ENCODE data around the gene TMEM170A.
"Not testable (repeated sequence)": the region's sequence is repeated elsewhere in the genome, so short reads cannot be mapped to it uniquely, and the experiment has no call there.

The TMEM170A gene

DNA sequence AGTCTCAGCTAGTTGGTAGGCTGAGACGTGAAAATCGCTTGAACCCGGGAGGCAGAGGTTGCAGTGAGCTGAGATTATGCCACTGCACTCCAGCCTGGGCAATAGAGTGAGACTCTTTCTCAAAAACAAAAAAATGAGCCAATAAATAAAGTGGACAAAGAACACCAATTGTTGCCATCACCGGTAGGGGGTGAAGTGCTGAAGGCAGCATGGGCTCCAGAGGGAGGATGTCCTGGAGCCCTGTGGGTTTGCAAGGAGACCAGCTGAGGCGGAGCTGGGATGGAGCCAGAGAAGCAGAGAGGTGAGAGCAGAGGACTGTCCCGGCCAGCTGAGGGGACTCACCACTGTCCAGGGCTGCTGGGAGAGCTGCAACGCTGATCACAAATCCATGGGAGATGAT, 17.0 kb upstream of the TMEM170A start:
- no peak for DNase-seq (ENCODE audit: low read depth, low spot score)

GRCh38 chr16:75479421-75479990, 15.0 kb upstream of the TMEM170A start:
- DNase-seq (ENCODE audit: low read depth, low spot score) = no peak

- DNase-seq (ENCODE audit: low read depth, low spot score) = no peak
These were observed 14.2 kb upstream of the TMEM170A start for GRCh38 chr16:75478480-75479345.

DNA sequence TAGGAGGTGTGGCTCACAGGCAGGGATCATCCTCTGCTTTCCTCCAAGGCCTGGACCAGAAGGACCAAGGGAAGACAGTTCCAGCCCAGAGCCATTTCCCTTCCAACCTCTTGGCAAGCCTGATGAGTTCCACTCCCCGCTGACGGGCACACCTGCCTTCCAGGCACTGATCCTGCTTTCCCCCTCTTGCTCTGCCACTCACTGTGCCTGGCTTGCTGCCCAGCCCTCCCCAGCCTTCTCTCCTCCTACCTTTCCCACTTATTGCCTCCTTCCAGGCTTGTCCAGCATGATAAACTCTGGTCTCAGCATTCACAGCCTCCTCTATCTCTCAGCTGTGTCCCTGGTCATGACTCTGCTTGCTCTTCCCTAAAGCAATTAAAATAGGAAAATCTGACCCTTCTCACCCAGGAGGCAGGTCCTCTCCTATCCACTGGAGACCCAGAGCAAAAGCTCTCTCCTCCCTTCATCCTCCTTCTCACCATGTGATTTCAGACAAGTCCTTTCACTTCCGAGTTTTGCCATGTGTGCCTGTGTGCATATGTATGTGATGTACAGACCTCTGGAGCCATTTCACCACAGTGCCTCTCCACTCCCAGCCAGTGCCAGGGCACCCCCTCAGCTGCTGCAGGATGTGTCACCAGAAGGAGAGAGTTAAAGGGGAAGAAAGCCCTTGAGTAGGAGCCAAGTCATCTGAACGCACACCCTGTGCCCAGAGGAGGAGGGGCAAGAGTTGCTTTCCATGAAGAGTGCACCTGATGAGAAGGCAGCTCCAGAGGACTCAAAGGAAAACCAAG, 13.4 kb upstream of the TMEM170A start:
- no peak for DNase-seq (ENCODE audit: low read depth, low spot score)

GRCh38 chr16:75476817-75477216, 12.3 kb upstream of the TMEM170A start:
- no peak for DNase-seq (ENCODE audit: low read depth, low spot score)

- DNase-seq (ENCODE audit: low read depth, low spot score) = no peak
These were observed 10.9 kb upstream of the TMEM170A start for GRCh38 chr16:75475420-75475847.

GRCh38 chr16:75472908-75473877, 8.7 kb upstream of the TMEM170A start:
- no peak for DNase-seq (ENCODE audit: low read depth, low spot score)

GRCh38 chr16:75471723-75472633, 7.5 kb upstream of the TMEM170A start:
- DNase-seq (ENCODE audit: low read depth, low spot score) = peak; percentile 58

- DNase-seq (ENCODE audit: low read depth, low spot score) = no peak
These were observed 2.3 kb upstream of the TMEM170A start for GRCh38 chr16:75466760-75467159.

DNA sequence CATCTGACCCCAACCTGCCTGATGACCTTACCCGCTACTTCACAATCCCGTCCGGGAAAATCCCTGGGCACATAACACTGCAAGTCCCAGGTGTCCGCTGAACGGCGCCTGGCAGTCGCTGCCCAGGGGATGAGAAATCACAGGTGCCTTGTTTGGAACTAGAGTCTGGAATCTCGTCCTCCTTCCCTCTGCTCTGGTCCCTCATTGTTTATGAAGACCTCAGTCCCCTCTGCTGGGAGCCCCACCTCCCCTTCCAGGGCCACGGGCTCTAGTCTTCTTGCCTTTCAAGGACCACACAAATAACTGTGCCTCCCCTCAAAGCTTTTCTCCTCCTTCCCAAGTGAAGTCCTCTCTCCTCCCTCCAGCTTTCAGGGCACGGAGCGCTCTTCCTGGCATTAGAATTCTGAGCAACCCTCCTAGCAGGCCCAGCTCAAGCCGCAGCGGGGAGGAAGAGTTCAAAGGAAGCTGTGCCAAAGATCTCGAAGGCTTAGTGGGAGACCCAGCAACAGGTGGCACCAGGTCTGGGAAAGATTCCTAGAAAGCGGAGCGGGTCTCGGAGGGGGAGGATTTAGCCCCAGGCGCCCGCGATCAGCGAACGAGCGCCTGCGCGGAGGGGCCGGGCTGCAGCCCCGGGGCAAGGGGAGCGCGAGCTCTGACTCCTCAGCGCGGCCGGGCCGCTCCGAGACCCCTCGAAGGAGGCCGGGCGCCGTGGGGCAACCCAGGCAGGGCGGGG, 934 bp downstream of the TMEM170A start:
- peak; percentile 86 for DNase-seq (ENCODE audit: low read depth, low spot score)

DNA sequence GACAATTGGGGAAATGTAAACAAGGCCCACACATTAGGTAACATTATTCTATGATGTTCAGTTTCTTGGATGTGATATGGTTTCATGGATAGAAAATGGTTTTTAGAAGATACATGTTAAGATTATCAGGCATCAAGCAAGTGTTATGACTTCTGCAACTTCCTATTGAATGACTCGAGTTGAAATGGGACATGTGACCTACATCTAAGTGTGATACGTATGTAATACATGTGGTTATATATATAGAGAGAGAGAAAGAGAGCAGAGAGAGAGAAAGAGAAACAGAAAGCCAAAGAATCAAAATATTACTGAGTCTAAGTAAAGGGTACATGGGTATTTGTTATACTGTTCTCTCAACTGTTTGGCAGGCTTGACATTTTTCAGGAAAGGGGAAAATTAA, 1.7 kb downstream of the TMEM170A start:
- no peak for DNase-seq (ENCODE audit: low read depth, low spot score)

DNA sequence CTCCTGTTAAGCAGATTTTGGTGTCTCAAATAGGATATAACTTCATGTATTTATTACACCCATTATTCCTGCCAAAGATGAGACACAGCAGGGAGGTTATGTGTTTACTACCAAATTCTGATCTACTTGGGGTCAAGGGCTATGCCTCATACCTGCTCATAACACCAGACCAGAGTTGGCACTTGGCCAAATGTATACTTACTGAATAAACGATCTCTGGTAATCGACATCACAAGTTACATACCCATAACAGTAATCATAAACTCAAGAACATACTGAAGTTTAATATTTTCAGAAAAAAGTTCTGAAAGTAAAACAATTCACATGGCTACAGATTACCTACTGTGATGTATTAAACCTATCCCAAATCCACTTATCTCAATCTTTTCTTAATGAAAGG, 2.9 kb downstream of the TMEM170A start:
- DNase-seq (ENCODE audit: low read depth, low spot score) = no peak

DNA sequence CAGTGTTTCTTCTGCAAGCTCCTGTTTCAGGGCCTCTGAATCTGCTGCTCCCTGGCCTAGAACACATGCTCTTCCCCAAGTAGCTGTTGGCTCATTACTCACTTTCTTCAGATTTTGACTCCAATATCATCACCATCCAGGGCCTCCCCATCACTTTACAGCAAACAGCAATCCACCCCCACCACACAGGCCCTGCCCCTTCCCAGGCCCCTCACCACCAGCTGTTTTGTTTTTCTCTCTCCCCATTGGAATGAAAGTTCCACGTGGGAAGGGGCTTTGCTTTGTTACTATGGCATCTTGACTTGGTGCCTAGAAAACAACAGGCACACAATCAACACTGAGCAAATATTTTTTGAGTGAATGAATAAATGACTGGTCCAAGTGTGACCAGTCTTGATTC, 4.0 kb downstream of the TMEM170A start:
- DNase-seq (ENCODE audit: low read depth, low spot score) = no peak

GRCh38 chr16:75459691-75460090, 4.8 kb downstream of the TMEM170A start:
- DNase-seq (ENCODE audit: low read depth, low spot score) = no peak

DNA sequence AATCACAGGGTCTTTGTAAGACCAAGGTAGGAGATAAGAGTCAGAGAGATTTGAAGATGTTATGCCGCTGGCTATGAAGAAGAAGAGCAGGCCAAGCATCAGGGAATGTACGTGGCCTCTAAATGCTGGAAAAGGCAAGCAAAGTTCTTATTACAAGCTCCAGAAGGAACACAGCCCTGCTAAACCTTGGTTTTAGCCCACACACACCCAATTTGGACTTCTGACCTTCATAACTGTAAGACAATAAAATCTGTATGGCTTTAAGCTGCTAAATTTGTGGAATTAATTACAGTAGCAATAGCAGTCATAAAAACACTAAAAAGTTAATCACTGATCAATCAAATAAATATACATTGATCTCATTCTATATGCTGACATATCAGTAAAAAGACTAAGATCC, 6.0 kb downstream of the TMEM170A start:
- DNase-seq (ENCODE audit: low read depth, low spot score) = no peak

DNA sequence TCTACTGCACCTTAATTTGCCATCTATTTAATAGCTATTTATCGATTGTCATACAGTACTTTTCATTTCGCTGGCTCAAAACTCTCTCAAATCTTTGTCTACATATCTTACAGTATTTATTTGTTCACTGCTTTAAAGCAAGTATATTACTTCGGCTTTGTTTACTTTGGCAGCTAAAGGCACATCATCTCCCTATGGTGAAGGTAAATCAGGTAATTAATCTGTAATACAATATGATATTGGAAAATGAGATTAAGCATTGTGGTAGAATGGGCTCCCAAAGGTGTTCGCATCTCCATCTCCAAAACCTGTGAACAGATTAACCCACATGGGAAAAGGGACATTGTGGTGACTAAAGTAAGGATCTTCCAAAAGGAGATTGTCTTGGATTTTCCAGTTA, 6.5 kb downstream of the TMEM170A start:
- no peak for DNase-seq (ENCODE audit: low read depth, low spot score)

GRCh38 chr16:75457485-75458021, 6.9 kb downstream of the TMEM170A start:
- no peak for DNase-seq (ENCODE audit: low read depth, low spot score)

GRCh38 chr16:75456971-75457370, 7.5 kb downstream of the TMEM170A start:
- DNase-seq (ENCODE audit: low read depth, low spot score) = no peak

- DNase-seq (ENCODE audit: low read depth, low spot score) = not testable (repeated sequence)
These were observed 8.0 kb downstream of the TMEM170A start for GRCh38 chr16:75456486-75456885.
